GM21515 (cell line): ENCODE measurements around the gene LILRA2.
"Not testable (repeated sequence)": the region's sequence is repeated elsewhere in the genome, so short reads cannot be mapped to it uniquely, and the experiment has no call there.

ENCODE experiments used
- ATAC-seq: cut with Tn5 transposase; IDR thresholded peaks from one replicate; pipeline ENCODE4 v1.9.1; 2021; ENCODE audit not compliant: unreplicated experiment

LILRA2 gene

GRCh38 chr19:54570316-54570715, 3.3 kb upstream of the LILRA2 start:
- ATAC-seq, result no peak

- not testable (repeated sequence) for ATAC-seq
Observed at GRCh38 chr19:54571715-54572615, 1.6 kb upstream of the LILRA2 start.

- no peak for ATAC-seq
Observed at GRCh38 chr19:54572696-54573311, 786 bp upstream of the LILRA2 start.

DNA sequence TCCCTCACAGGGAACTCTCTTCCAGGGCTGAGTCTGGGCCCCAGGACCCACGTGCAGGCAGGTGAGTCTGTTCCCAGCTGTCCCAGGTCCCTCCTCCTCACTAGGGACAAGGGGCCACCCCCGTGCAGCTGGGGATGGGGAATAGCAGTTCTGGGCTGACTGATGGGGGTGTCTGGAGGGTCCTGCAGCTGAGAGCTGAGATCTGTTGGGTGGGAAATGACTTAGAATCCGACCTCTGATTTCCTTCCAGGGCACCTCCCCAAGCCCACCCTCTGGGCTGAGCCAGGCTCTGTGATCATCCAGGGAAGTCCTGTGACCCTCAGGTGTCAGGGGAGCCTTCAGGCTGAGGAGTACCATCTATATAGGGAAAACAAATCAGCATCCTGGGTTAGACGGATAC, 461 bp downstream of the LILRA2 start:
- ATAC-seq, result no peak

DNA sequence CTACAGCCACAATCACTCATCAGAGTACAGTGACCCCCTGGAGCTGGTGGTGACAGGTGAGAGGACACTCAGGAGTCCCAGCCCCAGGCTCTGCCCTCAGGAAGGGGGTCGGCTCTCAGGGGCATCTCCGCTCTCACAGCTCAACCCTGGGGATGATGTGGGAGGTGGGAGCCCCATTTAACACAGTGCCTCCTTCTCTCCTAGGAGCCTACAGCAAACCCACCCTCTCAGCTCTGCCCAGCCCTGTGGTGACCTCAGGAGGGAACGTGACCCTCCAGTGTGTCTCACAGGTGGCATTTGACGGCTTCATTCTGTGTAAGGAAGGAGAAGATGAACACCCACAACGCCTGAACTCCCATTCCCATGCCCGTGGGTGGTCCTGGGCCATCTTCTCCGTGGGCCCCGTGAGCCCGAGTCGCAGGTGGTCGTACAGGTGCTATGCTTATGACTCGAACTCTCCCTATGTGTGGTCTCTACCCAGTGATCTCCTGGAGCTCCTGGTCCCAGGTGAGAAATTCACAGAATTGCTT, 1.0 kb downstream of the LILRA2 start:
- no peak for ATAC-seq

DNA sequence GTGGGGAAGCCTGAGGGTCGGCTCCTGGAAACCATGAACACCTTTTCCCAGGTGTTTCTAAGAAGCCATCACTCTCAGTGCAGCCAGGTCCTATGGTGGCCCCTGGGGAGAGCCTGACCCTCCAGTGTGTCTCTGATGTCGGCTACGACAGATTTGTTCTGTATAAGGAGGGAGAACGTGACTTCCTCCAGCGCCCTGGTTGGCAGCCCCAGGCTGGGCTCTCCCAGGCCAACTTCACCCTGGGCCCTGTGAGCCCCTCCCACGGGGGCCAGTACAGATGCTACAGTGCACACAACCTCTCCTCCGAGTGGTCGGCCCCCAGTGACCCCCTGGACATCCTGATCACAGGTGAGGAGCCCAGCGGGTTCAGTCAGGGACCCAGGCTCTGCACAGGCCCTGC, 1.6 kb downstream of the LILRA2 start:
- not testable (repeated sequence) for ATAC-seq

GRCh38 chr19:54576411-54576976, 2.9 kb downstream of the LILRA2 start:
- no peak for ATAC-seq

GRCh38 chr19:54577334-54577733, 3.7 kb downstream of the LILRA2 start:
- ATAC-seq, result no peak

- ATAC-seq, result not testable (repeated sequence)
Observed at GRCh38 chr19:54578268-54578667, 4.7 kb downstream of the LILRA2 start.

- ATAC-seq, result no peak
Observed at GRCh38 chr19:54586397-54586796, 12.8 kb downstream of the LILRA2 start.

- ATAC-seq, result no peak
Observed at GRCh38 chr19:54587026-54587425, 13.4 kb downstream of the LILRA2 start.

GRCh38 chr19:54593445-54593844, 19.9 kb downstream of the LILRA2 start, which contains the start of gene LILRA1:
Gene LILRA1 (plus strand): TSS chr19:54593632. CDS start chr19:54594245, 613 bp downstream.
- ATAC-seq, result not testable (repeated sequence)

DNA sequence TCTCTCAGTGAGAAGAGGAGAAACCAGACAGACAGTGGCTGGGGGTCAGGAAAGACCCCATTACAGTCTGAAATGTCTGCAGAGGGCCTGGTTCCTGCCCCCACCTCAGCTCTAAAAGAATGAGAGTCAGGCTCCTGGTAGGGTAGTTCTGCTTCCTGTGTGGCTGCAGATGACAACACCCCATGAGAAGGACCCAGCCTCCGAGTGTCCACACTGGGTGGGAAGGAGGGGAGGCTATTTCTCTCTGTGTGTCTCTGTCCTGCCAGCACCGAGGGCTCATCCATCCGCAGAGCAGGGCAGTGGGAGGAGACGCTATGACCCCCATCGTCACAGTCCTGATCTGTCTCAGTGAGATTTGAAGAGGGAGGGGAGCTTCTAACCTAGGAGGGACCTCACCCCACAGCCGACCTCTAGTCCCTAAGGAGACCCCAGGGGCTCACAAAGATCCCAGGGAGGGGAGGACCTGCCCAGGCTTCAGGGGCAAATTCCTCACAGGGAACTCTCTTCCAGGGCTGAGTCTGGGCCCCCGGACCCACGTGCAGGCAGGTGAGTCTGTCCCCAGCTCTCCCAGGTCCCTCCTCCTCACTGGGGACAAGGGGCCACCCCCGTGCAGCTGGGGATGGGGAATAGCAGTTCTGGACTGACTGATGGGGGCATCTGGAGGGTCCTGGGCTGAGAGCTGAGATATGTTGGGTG, 20.5 kb downstream of the LILRA2 start:
- ATAC-seq, result not testable (repeated sequence)

DNA sequence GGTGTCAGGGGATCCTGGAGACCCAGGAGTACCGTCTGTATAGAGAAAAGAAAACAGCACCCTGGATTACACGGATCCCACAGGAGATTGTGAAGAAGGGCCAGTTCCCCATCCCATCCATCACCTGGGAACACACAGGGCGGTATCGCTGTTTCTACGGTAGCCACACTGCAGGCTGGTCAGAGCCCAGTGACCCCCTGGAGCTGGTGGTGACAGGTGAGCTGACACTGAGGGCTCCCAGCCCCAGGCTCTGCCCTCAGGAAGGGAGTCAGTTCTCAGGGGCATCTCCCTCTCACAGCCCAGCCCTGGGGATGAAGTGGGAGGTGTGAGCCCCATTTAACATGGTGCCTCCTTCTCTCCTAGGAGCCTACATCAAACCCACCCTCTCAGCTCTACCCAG, 21.1 kb downstream of the LILRA2 start:
- ATAC-seq, result no peak

DNA sequence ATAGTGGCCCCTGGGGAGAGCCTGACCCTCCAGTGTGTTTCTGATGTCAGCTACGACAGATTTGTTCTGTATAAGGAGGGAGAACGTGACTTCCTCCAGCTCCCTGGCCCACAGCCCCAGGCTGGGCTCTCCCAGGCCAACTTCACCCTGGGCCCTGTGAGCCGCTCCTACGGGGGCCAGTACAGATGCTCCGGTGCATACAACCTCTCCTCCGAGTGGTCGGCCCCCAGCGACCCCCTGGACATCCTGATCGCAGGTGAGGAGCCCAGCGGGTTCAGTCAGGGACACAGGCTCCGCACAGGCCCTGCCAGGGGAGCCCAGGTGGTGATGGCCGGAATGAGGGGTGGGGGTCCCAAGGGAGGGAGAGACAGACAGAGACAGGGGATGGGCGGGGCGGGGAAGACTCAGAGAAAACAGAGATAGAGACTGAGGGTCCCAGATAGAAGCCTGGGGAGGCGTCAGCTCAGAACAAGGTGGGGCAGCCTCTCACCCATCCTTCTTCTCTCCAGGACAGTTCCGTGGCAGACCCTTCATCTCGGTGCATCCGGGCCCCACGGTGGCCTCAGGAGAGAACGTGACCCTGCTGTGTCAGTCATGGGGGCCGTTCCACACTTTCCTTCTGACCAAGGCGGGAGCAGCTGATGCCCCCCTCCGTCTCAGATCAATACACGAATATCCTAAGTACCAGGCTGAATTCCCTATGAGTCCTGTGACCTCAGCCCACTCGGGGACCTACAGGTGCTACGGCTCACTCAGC, 22.3 kb downstream of the LILRA2 start:
- ATAC-seq, result not testable (repeated sequence)

DNA sequence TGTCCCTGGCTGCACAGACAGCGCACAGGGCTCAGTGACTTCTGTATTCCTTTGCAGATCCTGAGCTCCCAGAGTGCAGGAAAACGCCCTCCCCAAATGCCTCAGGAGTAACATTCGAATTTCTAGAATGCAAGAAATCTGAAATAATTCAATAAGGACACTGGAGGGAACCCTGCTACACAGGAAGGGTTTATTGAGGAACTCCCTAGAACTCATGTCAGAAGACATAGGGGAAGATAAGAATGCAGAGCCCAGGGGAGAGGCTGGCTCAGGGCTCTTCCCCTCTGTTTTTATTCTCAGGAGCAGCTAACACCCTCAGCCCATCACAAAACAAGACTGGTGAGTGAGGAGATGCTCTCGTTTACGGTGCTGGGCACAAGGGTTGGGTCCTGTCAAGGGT, 26.6 kb downstream of the LILRA2 start:
- no peak for ATAC-seq

- ATAC-seq, result no peak
Observed at GRCh38 chr19:54606230-54606629, 32.6 kb downstream of the LILRA2 start.

- ATAC-seq, result peak; percentile 52
Observed at GRCh38 chr19:54606891-54607784, 33.5 kb downstream of the LILRA2 start.

GRCh38 chr19:54607785-54608150, 34.2 kb downstream of the LILRA2 start:
- ATAC-seq, result no peak
